Thymus (tissue), 11 donors: Measurements from ENCODE around the gene GRID1. TPM values are rescaled to one million over a fixed set of nuclear protein-coding genes. Genes with fewer than 3 reads are reported as not detected.
"Not testable (repeated sequence)": the region's sequence is repeated elsewhere in the genome, so short reads cannot be mapped to it uniquely, and the experiment has no call there.

Experiments used
- DNase-seq, 9 donors: peaks; one replicate each; pipeline ENCODE4 v3.0.0-alpha.2; 2013; ENCODE audit warnings: low spot score in 9 of 9, low read depth in 6 of 9, missing footprints in 1 of 9
- H3K27ac ChIP-seq, 2 donors: one replicate each; pipeline ENCODE4 v1.5.1; 2013; ENCODE audit warnings: control low read depth in 1 of 2, low read depth in 1 of 2, low read length in 1 of 2, mild to moderate bottlenecking in 1 of 2, moderate library complexity in 1 of 2
- H3K27me3 ChIP-seq, 2 donors: one replicate each; pipeline ENCODE4 v1.5.1; 2013; ENCODE audit warnings: low read length in 1 of 2; ENCODE audit not compliant: control insufficient read depth in 2 of 2, insufficient read depth in 1 of 2
- H3K36me3 ChIP-seq, 2 donors: one replicate each; pipeline ENCODE4 v1.5.1; 2013; ENCODE audit warnings: low read length in 1 of 2, mild to moderate bottlenecking in 1 of 2, moderate library complexity in 1 of 2; ENCODE audit not compliant: control insufficient read depth in 2 of 2, insufficient read depth in 2 of 2
- H3K4me1 ChIP-seq, 2 donors: one replicate each; pipeline ENCODE4 v1.5.1; 2013; ENCODE audit warnings: low read length in 2 of 2; ENCODE audit not compliant: control insufficient read depth in 2 of 2, insufficient read depth in 2 of 2
- H3K4me3 ChIP-seq, 2 donors: one replicate each; pipeline ENCODE4 v1.5.1; 2013; ENCODE audit warnings: low read length in 2 of 2, control low read depth in 1 of 2, mild to moderate bottlenecking in 1 of 2
- H3K9me3 ChIP-seq, 2 donors: one replicate each; pipeline ENCODE4 v1.5.1; 2013; ENCODE audit warnings: low read length in 1 of 2, mild to moderate bottlenecking in 1 of 2; ENCODE audit not compliant: control insufficient read depth in 2 of 2, insufficient read depth in 1 of 2
- WGBS: extraction: QIAGEN DNeasy Blood & Tissue Kit; methylation state at CpG from one replicate; pipeline ENCODE4 v1.1.7; 2013; 5-methylcytosine and 5-hydroxymethylcytosine counted together
- polyA plus RNA-seq: library from polyadenylated mRNA; stranded (reverse); fragments of 200-250 nt; gene quantifications from one replicate; pipeline ENCODE4 v1.2.3, GENCODE V29; 2013
- total RNA-seq: library from RNA; stranded (reverse); fragments of 120-200 nt; gene quantifications from one replicate; pipeline ENCODE4 v1.2.4, GENCODE V29; 2013
- donor health status: healthy.

Gene GRID1
- total and polyA plus RNA-seq, 2 donors = 0.33 to 0.46 TPM

DNA sequence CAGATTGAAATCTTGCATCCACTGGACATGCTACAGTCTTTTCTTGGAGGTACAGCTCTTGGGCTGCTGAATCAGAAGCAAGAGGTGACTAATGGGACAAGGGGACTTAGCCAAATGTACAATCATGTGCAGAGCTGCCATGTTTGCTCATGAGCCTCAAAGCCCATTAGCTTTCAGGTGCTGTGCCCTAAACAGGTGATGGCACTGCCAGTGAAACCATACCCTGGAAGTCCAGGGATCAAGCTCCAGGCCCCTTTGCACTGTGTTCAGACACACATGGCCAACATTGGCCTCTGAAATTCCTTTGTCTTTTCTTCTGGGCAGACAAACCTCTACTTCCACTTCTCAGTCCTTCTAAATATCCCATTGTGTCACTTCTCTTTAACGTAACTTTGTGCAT lies 328.2 kb downstream of the GRID1 start:
- peak overlapping the region in 1 of 2 donors; percentile 20 for H3K27ac ChIP-seq
- H3K9me3 ChIP-seq = no peaks in the 10 kb centered on the region
- WGBS = 90% methylated on average over 1 of the region's 1 CpG
- no peak overlapping the region for H3K4me3 ChIP-seq
- no peak for DNase-seq
- no peaks in the 10 kb centered on the region for H3K36me3 ChIP-seq
- no peaks in the 10 kb centered on the region for H3K4me1 ChIP-seq
- no peaks in the 10 kb centered on the region for H3K27me3 ChIP-seq

- no peak overlapping the region for H3K4me3 ChIP-seq
- DNase-seq = no peak
- H3K27ac ChIP-seq = no peak overlapping the region
- no peaks in the 10 kb centered on the region for H3K36me3 ChIP-seq
- H3K9me3 ChIP-seq = peaks cover 0 to 2% of the 10 kb centered on the region in 2 donors
- H3K4me1 ChIP-seq = no peaks in the 10 kb centered on the region
- 91% methylated on average over 5 of the region's 5 CpGs for WGBS
- no peaks in the 10 kb centered on the region for H3K27me3 ChIP-seq
Observed at GRCh38 chr10:86037096-86037495, 329.5 kb downstream of the GRID1 start.

DNA sequence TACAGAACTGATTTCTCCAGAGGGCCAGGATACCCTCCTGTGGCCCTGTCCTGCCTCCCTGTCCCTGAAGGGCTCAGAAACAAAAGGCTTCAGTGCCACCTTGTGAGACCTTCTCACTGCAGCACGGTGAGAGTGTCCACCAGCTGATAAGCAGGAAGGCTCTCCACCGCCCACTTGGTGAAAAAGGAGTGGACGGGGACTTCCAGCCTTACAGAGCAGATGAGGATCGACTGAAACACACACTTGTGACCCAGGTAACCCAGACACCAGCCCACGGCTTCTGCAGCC lies 330.1 kb downstream of the GRID1 start:
- WGBS = 90% methylated on average over 5 of the region's 5 CpGs
- Histone ChIP-seq H3K27me3 (no peaks in the 10 kb centered on the region), H3K36me3 (no peaks in the 10 kb centered on the region), H3K4me3 (no peak overlapping the region), H3K27ac (no peak overlapping the region), H3K4me1 (no peaks in the 10 kb centered on the region), H3K9me3 (peaks cover 0 to 4% of the 10 kb centered on the region in 2 donors)
- no peak for DNase-seq

- no peaks in the 10 kb centered on the region for H3K27me3 ChIP-seq
- H3K4me3 ChIP-seq = no peak overlapping the region
- no peaks in the 10 kb centered on the region for H3K36me3 ChIP-seq
- H3K4me1 ChIP-seq = no peaks in the 10 kb centered on the region
- peaks cover 0 to 4% of the 10 kb centered on the region in 2 donors for H3K9me3 ChIP-seq
- DNase-seq = no peak
- WGBS = 93% methylated on average over 11 of the region's 11 CpGs
- H3K27ac ChIP-seq = no peak overlapping the region
Observed at GRCh38 chr10:86035791-86036543, 330.6 kb downstream of the GRID1 start.

DNA sequence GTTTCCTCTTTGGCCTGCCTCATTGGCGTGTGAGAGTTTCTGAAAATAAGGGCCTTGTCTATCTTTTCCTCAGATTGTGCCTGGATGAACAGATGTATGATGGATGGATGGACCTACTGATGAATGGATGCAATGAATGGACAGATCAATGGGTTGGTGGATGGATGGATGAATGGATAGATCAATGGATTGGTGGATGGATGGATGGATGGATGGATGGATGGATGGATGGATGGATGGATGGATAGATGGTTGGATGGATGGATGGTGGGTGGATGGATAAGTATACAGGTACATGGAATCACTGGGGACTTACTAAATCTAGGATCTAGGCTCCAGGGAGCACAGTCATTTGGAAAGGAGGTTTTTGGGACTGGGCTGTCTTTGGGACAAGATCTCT lies 331.9 kb downstream of the GRID1 start:
- no peak overlapping the region for H3K4me3 ChIP-seq
- H3K9me3 ChIP-seq = peaks cover 0 to 4% of the 10 kb centered on the region in 2 donors
- 94% methylated on average over 1 of the region's 1 CpG for WGBS
- H3K27ac ChIP-seq = no peak overlapping the region
- H3K27me3 ChIP-seq = no peaks in the 10 kb centered on the region
- no peak for DNase-seq
- no peaks in the 10 kb centered on the region for H3K4me1 ChIP-seq
- no peaks in the 10 kb centered on the region for H3K36me3 ChIP-seq

DNA sequence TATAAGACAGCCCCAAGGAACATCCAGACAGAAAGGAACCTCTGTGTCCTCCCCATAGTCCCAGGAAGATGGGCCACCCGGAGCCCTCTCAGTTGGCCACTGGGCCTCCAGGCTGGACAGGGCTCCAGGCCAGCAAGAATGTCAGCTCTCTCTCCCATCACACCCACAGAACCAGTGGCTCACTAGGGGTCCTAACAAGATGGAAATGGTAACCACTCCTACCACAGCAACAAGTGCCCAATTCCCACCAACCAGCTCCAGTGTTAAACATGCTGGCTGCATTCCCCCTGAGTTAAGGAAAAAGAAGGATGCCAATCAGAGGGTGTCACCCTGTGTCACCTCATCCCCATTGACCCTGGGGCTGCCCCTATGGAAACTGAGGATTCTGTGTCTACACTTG lies 333.0 kb downstream of the GRID1 start:
- WGBS = 92% methylated on average over 1 of the region's 1 CpG
- no peak for DNase-seq
- H3K4me1 ChIP-seq = no peaks in the 10 kb centered on the region

DNA sequence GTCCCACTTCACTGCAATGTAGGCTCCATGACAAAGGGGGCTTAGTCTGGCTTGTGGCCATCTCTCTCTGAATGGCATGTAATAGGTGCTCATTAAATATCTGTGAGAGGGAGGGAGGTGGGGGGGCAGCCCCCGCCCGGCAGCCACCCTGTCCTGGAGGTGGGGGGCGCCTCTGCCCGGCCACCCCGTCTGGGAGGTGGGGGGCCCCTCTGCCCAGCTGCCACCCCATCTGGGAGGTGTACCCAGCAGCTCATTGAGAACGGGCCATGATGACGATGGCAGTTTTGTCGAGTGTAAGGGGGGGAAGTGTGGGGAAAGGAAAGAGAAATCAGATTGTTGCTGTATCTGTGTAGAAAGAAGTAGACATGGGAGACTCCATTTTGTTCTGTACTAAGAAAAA lies 334.5 kb downstream of the GRID1 start:
- not testable (repeated sequence) for DNase-seq

More for the DNA sequence above, 333.0 kb downstream of the GRID1 start:
- H3K36me3 ChIP-seq = no peaks in the 10 kb centered on the region
- no peaks in the 10 kb centered on the region for H3K27me3 ChIP-seq
- no peak overlapping the region for H3K4me3 ChIP-seq
- H3K27ac ChIP-seq = no peak overlapping the region
- H3K9me3 ChIP-seq = peaks cover 0 to 4% of the 10 kb centered on the region in 2 donors

GRCh38 chr10:86030312-86030711 lies 336.3 kb downstream of the GRID1 start:
- no peak for DNase-seq
- 34% methylated on average over 2 of the region's 2 CpGs for WGBS
- Histone ChIP-seq H3K4me1 (no peaks in the 10 kb centered on the region), H3K27ac (no peak overlapping the region), H3K9me3 (peaks cover 0 to 4% of the 10 kb centered on the region in 2 donors), H3K36me3 (no peaks in the 10 kb centered on the region), H3K27me3 (no peaks in the 10 kb centered on the region), H3K4me3 (no peak overlapping the region)

More for the DNA sequence above, 334.5 kb downstream of the GRID1 start:
- H3K36me3 ChIP-seq, H3K4me3 ChIP-seq, H3K27me3 ChIP-seq, H3K9me3 ChIP-seq, H3K4me1 ChIP-seq, H3K27ac ChIP-seq: not testable (repeated sequence)
- 97% methylated on average over 8 of the region's 8 CpGs for WGBS

DNA sequence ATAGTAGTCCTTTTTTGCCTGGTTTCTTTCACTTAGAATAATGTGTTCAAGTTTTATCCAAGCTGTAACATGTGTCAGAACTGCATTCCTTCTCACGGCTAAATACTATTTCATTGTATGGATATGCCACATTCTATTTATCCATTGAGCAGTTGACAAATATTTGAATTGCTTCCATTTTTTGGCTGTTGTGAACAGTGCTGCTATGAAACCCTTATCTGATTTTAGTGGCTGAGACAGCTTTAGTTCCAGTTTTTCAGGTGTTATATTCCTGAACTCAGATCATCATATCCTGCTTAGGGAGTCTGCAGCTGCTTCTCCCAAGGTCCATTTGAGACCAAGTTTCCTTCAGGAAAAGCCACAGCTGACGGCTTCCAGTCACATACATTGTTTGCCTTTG lies 339.2 kb downstream of the GRID1 start:
- WGBS = 69% methylated on average over 2 of the region's 2 CpGs
- Histone ChIP-seq H3K27me3 (no peaks in the 10 kb centered on the region), H3K27ac (no peak overlapping the region), H3K4me3 (no peak overlapping the region), H3K9me3 (peaks cover 0 to 4% of the 10 kb centered on the region in 2 donors), H3K36me3 (no peaks in the 10 kb centered on the region), H3K4me1 (no peaks in the 10 kb centered on the region)
- DNase-seq = no peak
